NCI-H345 (cell line): ENCODE data around the gene EYS.
A peak's percentile ranks its signal among the peaks of the same experiment; 100 is the strongest.
"Not testable (repeated sequence)": the region's sequence is repeated elsewhere in the genome, so short reads cannot be mapped to it uniquely, and the experiment has no call there.

ENCODE experiments used
- DNase-seq: peaks from one replicate; lab custom pipeline; 2025; lab: John Stamatoyannopoulos, UW

EYS gene

GRCh38 chr6:63963769-63964315 is 1743.2 kb downstream of the EYS start:
- no peak for DNase-seq

- DNase-seq = not testable (repeated sequence)
Measured at GRCh38 chr6:63953336-63954021, 1753.5 kb downstream of the EYS start.

- DNase-seq = no peak
Measured at GRCh38 chr6:63947792-63948529, 1759.1 kb downstream of the EYS start.

- DNase-seq = no peak
Measured at GRCh38 chr6:63945987-63946386, 1761.0 kb downstream of the EYS start.

- no peak for DNase-seq
Measured at GRCh38 chr6:63943826-63944225, 1763.2 kb downstream of the EYS start.

GRCh38 chr6:63941747-63942470 is 1765.1 kb downstream of the EYS start:
- peak; percentile 45 for DNase-seq

- no peak for DNase-seq
Measured at GRCh38 chr6:63940056-63940455, 1767.0 kb downstream of the EYS start.

GRCh38 chr6:63936399-63936798 is 1770.6 kb downstream of the EYS start:
- DNase-seq = no peak

- no peak for DNase-seq
Measured at GRCh38 chr6:63935732-63936131, 1771.3 kb downstream of the EYS start.

- not testable (repeated sequence) for DNase-seq
Measured at GRCh38 chr6:63933948-63934347, 1773.1 kb downstream of the EYS start.

GRCh38 chr6:63930848-63931247 is 1776.2 kb downstream of the EYS start:
- DNase-seq = no peak

GRCh38 chr6:63929111-63929510 is 1777.9 kb downstream of the EYS start:
- no peak for DNase-seq

- no peak for DNase-seq
Measured at GRCh38 chr6:63928613-63929012, 1778.4 kb downstream of the EYS start.

GRCh38 chr6:63926950-63927927 is 1779.8 kb downstream of the EYS start:
- DNase-seq = no peak

GRCh38 chr6:63926258-63926780 is 1780.7 kb downstream of the EYS start:
- no peak for DNase-seq

- peak; percentile 42 for DNase-seq
Measured at GRCh38 chr6:63923139-63923739, 1783.8 kb downstream of the EYS start.

GRCh38 chr6:63919556-63920110 is 1787.4 kb downstream of the EYS start:
- no peak for DNase-seq

- no peak for DNase-seq
Measured at GRCh38 chr6:63912887-63913286, 1794.1 kb downstream of the EYS start.

GRCh38 chr6:63910863-63911551 is 1796.0 kb downstream of the EYS start:
- DNase-seq = no peak
